Measurements from ENCODE around the gene TTC9. TPM values are rescaled to one million over a fixed set of nuclear protein-coding genes. Genes with fewer than 3 reads are reported as not detected.

Gene TTC9
- total and polyA plus RNA-seq, 2 donors from 2014 or later = 2.6 to 5.2 TPM

GRCh38 chr14:70713096-70713495 is 71.4 kb downstream of the TTC9 start:
- no peak overlapping the region for H3K4me3 ChIP-seq (ENCODE audit: low read length in 3 of 3)
- no peaks in the 10 kb centered on the region for H3K36me3 ChIP-seq (ENCODE audit: control insufficient read depth in 2 of 3, insufficient read depth in 3 of 3, low read length in 3 of 3)
- H3K27me3 ChIP-seq (ENCODE audit: control insufficient read depth, insufficient read depth, low read length) = no peaks in the 10 kb centered on the region
- H3K4me1 ChIP-seq (ENCODE audit: control insufficient read depth in 2 of 3, insufficient read depth in 2 of 3, low read depth in 1 of 3, low read length in 3 of 3) = no peaks in the 10 kb centered on the region
- no peak overlapping the region for H3K9ac ChIP-seq (ENCODE audit: low read length in 3 of 3)
- no peak overlapping the region for H3K27ac ChIP-seq (ENCODE audit: low read depth in 2 of 2, low read length in 2 of 2)
- no peak for TF ChIP-seq CTCF (IDR thresholded peaks at IDR 0.05; ENCODE audit: borderline replicate concordance, extremely low read depth, insufficient read depth)
- no peaks in the 10 kb centered on the region for H3K9me3 ChIP-seq (ENCODE audit: control insufficient read depth in 2 of 3, insufficient read depth in 1 of 3, low read length in 3 of 3)
- DNase-seq (no peak), FAIRE-seq (no peak)
- intact Hi-C loops (cut with DNase I) = no loop called here

GRCh38 chr14:70713511-70713916 is 71.8 kb downstream of the TTC9 start:
- Histone ChIP-seq H3K27ac (ENCODE audit: low read depth in 2 of 2, low read length in 2 of 2) (peak overlapping the region in 1 of 2 donors; percentile 26), H3K27me3 (ENCODE audit: control insufficient read depth, insufficient read depth, low read length) (no peaks in the 10 kb centered on the region), H3K9ac (ENCODE audit: low read length in 3 of 3) (no peak overlapping the region), H3K36me3 (ENCODE audit: control insufficient read depth in 2 of 3, insufficient read depth in 3 of 3, low read length in 3 of 3) (no peaks in the 10 kb centered on the region), H3K4me3 (ENCODE audit: low read length in 3 of 3) (no peak overlapping the region), H3K9me3 (ENCODE audit: control insufficient read depth in 2 of 3, insufficient read depth in 1 of 3, low read length in 3 of 3) (no peaks in the 10 kb centered on the region), H3K4me1 (ENCODE audit: control insufficient read depth in 2 of 3, insufficient read depth in 2 of 3, low read depth in 1 of 3, low read length in 3 of 3) (no peaks in the 10 kb centered on the region)
- TF ChIP-seq CTCF (IDR thresholded peaks at IDR 0.05; ENCODE audit: borderline replicate concordance, extremely low read depth, insufficient read depth) = no peak
- DNase-seq (peak in 2 of 5 donors; percentile 51 to 67), FAIRE-seq (no peak)
- intact Hi-C loops (cut with DNase I) = no loop called here

DNA sequence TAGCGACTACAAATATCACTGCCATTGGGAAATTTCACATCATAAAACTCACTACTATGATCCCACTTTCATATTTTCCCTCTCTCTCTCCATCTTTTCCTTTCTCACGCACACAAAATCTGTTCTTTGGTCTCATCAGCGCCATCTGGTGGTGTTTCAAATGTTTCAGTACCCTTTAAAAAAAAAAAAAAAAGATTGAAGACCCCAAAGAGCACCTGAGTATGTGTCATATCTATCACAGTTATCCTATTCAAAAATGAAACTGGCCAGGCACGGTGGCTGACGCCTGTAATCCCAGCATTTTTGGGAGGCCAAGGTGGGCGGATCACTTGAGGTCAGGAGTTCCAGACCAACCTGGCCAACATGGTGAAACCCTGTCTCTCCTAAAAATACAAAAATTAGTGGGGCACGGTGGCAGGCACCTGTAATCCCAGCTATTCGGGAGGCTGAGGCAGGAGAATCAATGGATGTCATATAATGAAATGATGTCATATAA is 72.4 kb downstream of the TTC9 start:
- Histone ChIP-seq H3K4me1 (ENCODE audit: control insufficient read depth in 2 of 3, insufficient read depth in 2 of 3, low read depth in 1 of 3, low read length in 3 of 3) (no peaks in the 10 kb centered on the region), H3K9ac (ENCODE audit: low read length in 3 of 3) (no peak overlapping the region), H3K27ac (ENCODE audit: low read depth in 2 of 2, low read length in 2 of 2) (no peak overlapping the region), H3K4me3 (ENCODE audit: low read length in 3 of 3) (no peak overlapping the region), H3K27me3 (ENCODE audit: control insufficient read depth, insufficient read depth, low read length) (no peaks in the 10 kb centered on the region), H3K36me3 (ENCODE audit: control insufficient read depth in 2 of 3, insufficient read depth in 3 of 3, low read length in 3 of 3) (no peaks in the 10 kb centered on the region), H3K9me3 (ENCODE audit: control insufficient read depth in 2 of 3, insufficient read depth in 1 of 3, low read length in 3 of 3) (no peaks in the 10 kb centered on the region)
- DNase-seq = peak in 3 of 5 donors; percentile 35 to 90 (median 70)
- no peak for FAIRE-seq
- intact Hi-C loops (cut with DNase I) = no loop called here
- TF ChIP-seq CTCF (IDR thresholded peaks at IDR 0.05; ENCODE audit: borderline replicate concordance, extremely low read depth, insufficient read depth) = peak; percentile 71

- Histone ChIP-seq H3K9ac (ENCODE audit: low read length in 3 of 3) (no peak overlapping the region), H3K4me3 (ENCODE audit: low read length in 3 of 3) (no peak overlapping the region), H3K27ac (ENCODE audit: low read depth in 2 of 2, low read length in 2 of 2) (no peak overlapping the region), H3K36me3 (ENCODE audit: control insufficient read depth in 2 of 3, insufficient read depth in 3 of 3, low read length in 3 of 3) (no peaks in the 10 kb centered on the region), H3K4me1 (ENCODE audit: control insufficient read depth in 2 of 3, insufficient read depth in 2 of 3, low read depth in 1 of 3, low read length in 3 of 3) (no peaks in the 10 kb centered on the region), H3K9me3 (ENCODE audit: control insufficient read depth in 2 of 3, insufficient read depth in 1 of 3, low read length in 3 of 3) (no peaks in the 10 kb centered on the region), H3K27me3 (ENCODE audit: control insufficient read depth, insufficient read depth, low read length) (no peaks in the 10 kb centered on the region)
- intact Hi-C loops (cut with DNase I) = no loop called here
- no peak for TF ChIP-seq CTCF (IDR thresholded peaks at IDR 0.05; ENCODE audit: borderline replicate concordance, extremely low read depth, insufficient read depth)
- FAIRE-seq (no peak), DNase-seq (no peak)
Measured at GRCh38 chr14:70716483-70716882, 74.8 kb downstream of the TTC9 start.

All from kidney (tissue), 14 donors.